ENCODE results near the gene FRAT1. TPM values are rescaled to one million over a fixed set of nuclear protein-coding genes. Genes with fewer than 3 reads are reported as not detected.

FRAT1 gene
- total RNA-seq, 1 experiment from 2014 or later: 2.4 TPM

- Histone ChIP-seq H3K4me2 (peak overlapping the region; percentile 80), H3K27me3 (ENCODE audit: insufficient read depth, low read depth) (no peaks in the 10 kb centered on the region), H3K9me2 (ENCODE audit: insufficient read depth) (no peaks in the 10 kb centered on the region), H3K36me3 (ENCODE audit: low read depth) (no peaks in the 10 kb centered on the region), H2AFZ (peak overlapping the region; percentile 82), H3K9me3 (ENCODE audit: insufficient read depth, low read depth) (no peaks in the 10 kb centered on the region), H3K4me3 (peak overlapping the region; percentile 61), H3K79me2 (ENCODE audit: low read depth) (0 out of 2 replicates have a peak, but pooled peaks cover 10% of the 10 kb centered on the region), H3K4me1 (replicated peaks; ENCODE audit: insufficient read depth) (no peaks in the 10 kb centered on the region; the same call in 1 of the 2 replicates), H3F3A (ENCODE audit: insufficient read depth, low read depth) (peaks cover 11% of the 10 kb centered on the region), H3K27ac (peak overlapping the region; percentile 54), H4K20me1 (ENCODE audit: insufficient read depth) (no peaks in the 10 kb centered on the region)
- TF ChIP-seq EZH2 (IDR thresholded peaks at IDR 0.05; ENCODE audit: low read depth): no peak
- no peak for TF ChIP-seq CTCF (conservative IDR thresholded peaks at IDR 0.05)
- CTCF ChIA-PET: interaction anchor here (1.0 to 1.5 kb wide), 2 partner anchors 12 to 42 kb away, joined by 4 to 15 read pairs; no protein-coding TSS in a partner anchor
- POLR2A ChIA-PET (ENCODE audit: unreplicated experiment): interaction anchor here (0.6 to 0.7 kb wide), 4 partner anchors 36 to 396 kb away, joined by 3 to 5 read pairs (median 3); no protein-coding TSS in a partner anchor
- TSS peak; percentile 97 for BruUV-seq (replicated peaks)
- intact Hi-C loops (cut with micrococcal nuclease; ENCODE audit: unreplicated experiment): loop anchor here (1.0 to 5.0 kb wide), 3 partner anchors 29 to 109 kb away; partner anchors contain the start of genes FRAT2 and RRP12
- no peak for DNase-seq
These were observed 27.5 kb upstream of the FRAT1 start for GRCh38 chr10:97291357-97292096.

- Histone ChIP-seq H4K20me1 (ENCODE audit: insufficient read depth) (no peaks in the 10 kb centered on the region), H3K9me3 (ENCODE audit: insufficient read depth, low read depth) (no peaks in the 10 kb centered on the region), H3K4me1 (replicated peaks; ENCODE audit: insufficient read depth) (no peaks in the 10 kb centered on the region; the same call in 1 of the 2 replicates), H3K79me2 (ENCODE audit: low read depth) (0 out of 2 replicates have a peak, but pooled peaks cover 10% of the 10 kb centered on the region), H3K9me2 (ENCODE audit: insufficient read depth) (no peaks in the 10 kb centered on the region), H3K4me2 (peak within 1 kb of the TSS; percentile 80), H3K27me3 (ENCODE audit: insufficient read depth, low read depth) (no peaks in the 10 kb centered on the region), H2AFZ (peak within 1 kb of the TSS; percentile 82), H3F3A (ENCODE audit: insufficient read depth, low read depth) (peaks cover 11% of the 10 kb centered on the region), H3K4me3 (peak within 1 kb of the TSS; percentile 61), H3K36me3 (ENCODE audit: low read depth) (no peaks in the 10 kb centered on the region), H3K27ac (peak within 1 kb of the TSS; percentile 54)
- intact Hi-C loops (cut with micrococcal nuclease; ENCODE audit: unreplicated experiment): loop anchor here (1.0 to 5.0 kb wide), 2 partner anchors 28 to 40 kb away; partner anchors contain the start of gene FRAT2
- POLR2A ChIA-PET (ENCODE audit: unreplicated experiment): interaction anchor here (0.6 to 1.1 kb wide), 6 partner anchors 41 to 395 kb away, joined by 3 to 23 read pairs (median 4); no protein-coding TSS in a partner anchor
- DNase-seq: peak; percentile 89 to 93
- CTCF ChIA-PET: interaction anchor here (1.0 to 1.5 kb wide), 2 partner anchors 13 to 41 kb away, joined by 4 to 15 read pairs; no protein-coding TSS in a partner anchor
- BruUV-seq (replicated peaks): TSS peak; percentile 77
- TF ChIP-seq EZH2 (IDR thresholded peaks at IDR 0.05; ENCODE audit: low read depth): no peak
- TF ChIP-seq CTCF (conservative IDR thresholded peaks at IDR 0.05): no peak; the same call in 1 of the 2 replicates
These were observed 26.8 kb upstream of the FRAT1 start, which contains the start of gene ARHGAP19 for GRCh38 chr10:97292097-97292861. ARHGAP19 (minus strand) TSS chr10:97292637; CDS start chr10:97292627, 10 bp downstream.

- intact Hi-C loops (cut with micrococcal nuclease; ENCODE audit: unreplicated experiment): loop anchor here (1.0 to 5.0 kb wide), 2 partner anchors 27 to 39 kb away; partner anchors contain the start of gene FRAT2
These were observed 26.2 kb upstream of the FRAT1 start for GRCh38 chr10:97292862-97293198.

More at GRCh38 chr10:97292862-97293198, 26.2 kb upstream of the FRAT1 start:
- H3K4me1 ChIP-seq (replicated peaks; ENCODE audit: insufficient read depth): no peaks in the 10 kb centered on the region; the same call in 1 of the 2 replicates
- POLR2A ChIA-PET (ENCODE audit: unreplicated experiment): interaction anchor here (0.6 to 1.1 kb wide), 3 partner anchors 120 to 304 kb away, joined by 3 to 23 read pairs (median 9); no protein-coding TSS in a partner anchor
- H3K9me3 ChIP-seq (ENCODE audit: insufficient read depth, low read depth): no peaks in the 10 kb centered on the region
- 0 out of 2 replicates have a peak overlapping the region, but pooled peaks have one; percentile 44 for H3K4me2 ChIP-seq
- H3K27ac ChIP-seq: no peak overlapping the region
- no peaks in the 10 kb centered on the region for H3K36me3 ChIP-seq (ENCODE audit: low read depth)
- no peak overlapping the region for H3K4me3 ChIP-seq
- H3K27me3 ChIP-seq (ENCODE audit: insufficient read depth, low read depth): no peaks in the 10 kb centered on the region
- no TSS peak for BruUV-seq (replicated peaks)
- no peak overlapping the region for H2AFZ ChIP-seq
- no peaks in the 10 kb centered on the region for H3K9me2 ChIP-seq (ENCODE audit: insufficient read depth)
- H3F3A ChIP-seq (ENCODE audit: insufficient read depth, low read depth): peaks cover 11% of the 10 kb centered on the region
- 0 out of 2 replicates have a peak, but pooled peaks cover 10% of the 10 kb centered on the region for H3K79me2 ChIP-seq (ENCODE audit: low read depth)
- CTCF ChIA-PET: interaction anchor here (1.0 to 1.5 kb wide), 2 partner anchors 13 to 40 kb away, joined by 4 to 15 read pairs; no protein-coding TSS in a partner anchor
- no peaks in the 10 kb centered on the region for H4K20me1 ChIP-seq (ENCODE audit: insufficient read depth)
- DNase-seq: no peak
- TF ChIP-seq EZH2 (IDR thresholded peaks at IDR 0.05; ENCODE audit: low read depth): no peak
- TF ChIP-seq CTCF (conservative IDR thresholded peaks at IDR 0.05): no peak
